HepG2 (cell line): ENCODE measurements around the gene WDR87.

Experiments used
- ATF2 ChIP-seq: sonication (generic); formaldehyde crosslinking; IDR thresholded peaks from 2 replicates; pipeline ENCODE4 v1.4.0; 2020; ENCODE audit warnings: missing genetic modification reagents
- BCL6 ChIP-seq: IDR thresholded peaks from 2 replicates; pipeline ENCODE4 v1.6.1; 2016; ENCODE audit warnings: missing genetic modification reagents, missing compliant biosample characterization
- TAF1 ChIP-seq: sonication (generic); formaldehyde crosslinking; IDR thresholded peaks from 2 replicates; pipeline ENCODE4 v1.4.0; 2020; ENCODE audit warnings: missing genetic modification reagents
- THRA ChIP-seq: sonication (generic); formaldehyde crosslinking; IDR thresholded peaks from 2 replicates; pipeline ENCODE4 v1.4.0; 2020; ENCODE audit warnings: missing genetic modification reagents, borderline replicate concordance
- UBTF ChIP-seq: sonication (generic); formaldehyde crosslinking; IDR thresholded peaks from 2 replicates; pipeline ENCODE4 v1.4.0; 2020; ENCODE audit warnings: mild to moderate bottlenecking, missing genetic modification reagents

- TF ChIP-seq UBTF (CRISPR knock-in tag) (no peak), TAF1 (CRISPR knock-in tag) (no peak), BCL6 (CRISPR knock-in tag) (no peak), ATF2 (CRISPR knock-in tag) (no peak), THRA (no peak)
These were observed 30.5 kb upstream of the WDR87 start for GRCh38 chr19:37936886-37937285.
